NCI-H510A treated with DMSO at 0.1 percent for 48 hours (cell line): ENCODE data around the gene TECR.
A peak's percentile ranks its signal among the peaks of the same experiment; 100 is the strongest.
"Not testable (repeated sequence)": the region's sequence is repeated elsewhere in the genome, so short reads cannot be mapped to it uniquely, and the experiment has no call there.

Experiments
- DNase-seq: peaks from one replicate; lab custom pipeline; 2025; lab: John Stamatoyannopoulos, UW

The TECR gene

DNA sequence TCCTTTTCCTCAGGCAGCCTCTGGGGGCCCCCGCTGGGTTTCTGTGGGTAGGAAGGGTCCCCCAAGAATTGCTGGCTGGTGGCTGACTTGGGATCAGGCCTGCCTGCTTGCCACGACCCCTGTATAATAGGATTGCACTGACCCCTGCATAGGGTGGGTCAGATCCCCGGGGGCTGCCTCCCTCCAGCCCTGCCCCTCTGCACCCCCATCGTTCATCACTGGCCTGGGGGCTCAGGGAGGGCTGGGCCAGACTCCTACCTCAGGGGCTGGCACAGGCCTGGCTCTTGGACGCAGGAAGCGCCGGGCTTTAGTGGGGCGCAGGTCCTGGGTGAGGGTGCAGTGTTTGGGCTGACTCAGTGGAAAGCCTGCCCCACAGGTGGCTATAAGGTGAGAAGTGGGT, 31.9 kb downstream of the TECR start:
- DNase-seq = no peak

DNA sequence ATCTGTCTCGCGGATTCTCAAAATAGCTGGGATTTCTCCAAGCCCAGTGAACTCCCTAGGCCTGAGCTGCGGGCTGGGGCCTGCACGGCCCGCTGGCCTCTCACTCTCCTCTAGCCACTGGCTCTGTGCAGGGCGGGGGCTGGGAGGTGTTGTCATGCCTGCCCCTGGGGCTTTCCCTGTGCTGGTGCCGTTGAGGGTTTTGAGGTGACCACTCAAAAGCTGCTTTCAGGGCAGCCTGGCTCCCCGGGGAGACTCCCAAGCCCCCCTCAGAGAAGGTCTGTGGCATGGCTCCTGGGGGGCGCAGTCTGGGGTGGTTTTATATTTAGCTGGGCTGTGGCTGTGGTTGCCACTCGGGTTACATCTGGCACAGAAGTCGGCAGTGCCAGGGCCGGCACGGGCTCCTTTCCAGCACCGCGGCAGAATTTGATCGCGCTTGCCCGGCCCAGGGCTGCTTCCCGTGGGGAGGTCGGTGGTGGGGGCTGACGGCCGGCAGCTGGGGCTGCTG, 32.5 kb downstream of the TECR start:
- no peak for DNase-seq

DNA sequence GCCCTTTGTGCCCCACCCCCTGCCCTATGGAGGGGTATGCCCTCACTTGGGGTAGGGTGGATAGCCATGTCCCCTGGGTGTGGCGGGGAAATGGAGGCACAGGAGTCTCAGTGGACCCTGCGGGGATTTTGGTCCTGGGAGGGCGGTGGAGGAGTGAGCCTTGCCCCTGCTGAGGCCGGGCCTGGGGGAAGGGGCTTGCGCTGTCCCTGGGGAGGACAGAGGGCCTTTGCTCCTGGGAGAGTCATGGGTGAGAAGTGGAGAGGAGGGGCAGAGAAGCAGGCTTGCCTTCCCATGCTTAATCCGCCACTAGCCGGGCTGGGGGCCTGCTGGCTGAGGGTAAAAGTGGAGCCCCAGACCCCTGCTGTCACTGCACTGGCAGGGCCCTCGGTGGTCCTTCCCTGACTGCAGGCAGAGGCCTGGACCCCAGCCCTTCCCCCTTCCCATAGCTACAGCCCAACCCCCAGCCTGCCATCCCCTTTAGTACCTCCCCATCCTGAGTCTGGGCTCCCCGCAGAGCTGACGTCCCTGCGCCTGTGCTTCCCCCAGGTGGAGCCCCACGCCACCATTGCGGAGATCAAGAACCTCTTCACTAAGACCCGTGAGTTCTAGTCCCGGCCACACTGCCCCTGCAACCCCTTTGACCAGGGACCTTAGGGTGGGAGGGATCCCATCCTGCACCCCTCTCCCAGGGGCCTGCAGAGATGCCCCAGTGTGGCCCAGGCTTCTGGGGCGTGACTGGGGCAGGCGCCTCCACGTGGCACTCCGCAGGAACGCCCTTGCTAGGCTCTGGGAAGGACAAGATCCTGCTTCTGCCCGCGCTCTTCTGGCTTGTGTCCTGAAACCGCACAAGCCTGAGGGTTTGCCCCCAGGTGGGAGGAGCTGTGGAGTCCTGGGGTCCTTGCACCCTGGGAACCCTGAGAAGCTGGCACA, 33.5 kb downstream of the TECR start:
- no peak for DNase-seq

DNA sequence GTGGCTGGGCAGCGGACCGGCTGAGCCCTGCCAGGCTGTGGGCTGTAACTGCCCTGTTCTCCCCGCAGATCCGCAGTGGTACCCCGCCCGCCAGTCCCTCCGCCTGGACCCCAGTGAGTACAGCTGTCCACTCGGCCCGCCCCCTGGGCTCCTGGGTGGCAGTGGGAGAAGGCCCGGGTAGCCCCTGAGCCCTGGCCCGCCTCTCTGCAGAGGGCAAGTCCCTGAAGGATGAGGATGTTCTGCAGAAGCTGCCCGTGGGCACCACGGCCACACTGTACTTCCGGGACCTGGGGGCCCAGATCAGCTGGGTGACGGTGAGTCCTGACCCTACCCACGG, 34.2 kb downstream of the TECR start:
- DNase-seq = no peak

DNA sequence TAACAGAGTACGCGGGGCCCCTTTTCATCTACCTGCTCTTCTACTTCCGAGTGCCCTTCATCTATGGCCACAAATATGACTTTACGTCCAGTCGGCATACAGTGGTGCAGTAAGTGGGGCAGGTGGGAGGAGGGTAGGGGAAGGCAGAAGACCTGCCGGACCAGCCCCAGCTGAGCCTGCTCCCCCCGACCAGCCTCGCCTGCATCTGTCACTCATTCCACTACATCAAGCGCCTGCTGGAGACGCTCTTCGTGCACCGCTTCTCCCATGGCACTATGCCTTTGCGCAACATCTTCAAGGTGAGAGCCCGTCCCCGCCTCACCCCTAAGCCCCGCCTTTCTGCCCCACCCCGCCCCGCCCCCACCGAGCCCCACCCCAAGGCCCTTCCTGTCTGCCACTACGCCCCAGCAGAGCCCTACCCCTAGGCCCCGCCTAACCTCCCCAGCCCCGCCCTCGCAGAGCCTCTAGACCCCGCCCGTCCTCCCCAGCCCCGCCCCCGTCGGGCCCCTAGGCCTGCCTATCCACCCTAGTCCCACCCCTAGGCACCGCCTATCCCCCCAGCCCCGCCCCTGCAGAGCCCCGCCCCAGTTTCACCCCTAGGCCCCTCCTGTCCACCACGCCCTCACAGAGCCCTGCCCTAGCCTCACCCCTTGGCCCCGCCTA, 34.7 kb downstream of the TECR start:
- DNase-seq = no peak

DNA sequence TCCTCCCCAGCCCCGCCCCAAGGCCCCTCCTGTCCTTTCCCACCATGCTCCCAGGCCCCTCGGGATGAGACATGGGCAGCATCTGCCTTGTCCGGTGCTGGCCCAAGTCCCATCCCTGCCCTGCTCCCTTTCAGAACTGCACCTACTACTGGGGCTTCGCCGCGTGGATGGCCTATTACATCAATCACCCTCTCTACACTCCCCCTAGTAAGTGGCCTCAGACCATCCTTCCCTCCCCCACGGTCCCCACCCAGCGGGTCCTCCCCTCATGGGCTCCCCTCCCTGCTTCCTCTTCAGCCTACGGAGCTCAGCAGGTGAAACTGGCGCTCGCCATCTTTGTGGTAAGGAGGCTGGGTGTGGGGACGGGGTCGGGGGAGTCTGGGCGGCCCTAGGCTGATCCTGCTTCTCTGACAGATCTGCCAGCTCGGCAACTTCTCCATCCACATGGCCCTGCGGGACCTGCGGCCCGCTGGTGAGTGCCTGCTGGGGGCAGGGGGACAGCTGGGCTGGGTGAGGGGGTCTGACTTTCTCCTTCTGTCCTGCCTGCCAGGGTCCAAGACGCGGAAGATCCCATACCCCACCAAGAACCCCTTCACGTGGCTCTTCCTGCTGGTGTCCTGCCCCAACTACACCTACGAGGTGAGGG, 35.4 kb downstream of the TECR start:
- DNase-seq = not testable (repeated sequence)

DNA sequence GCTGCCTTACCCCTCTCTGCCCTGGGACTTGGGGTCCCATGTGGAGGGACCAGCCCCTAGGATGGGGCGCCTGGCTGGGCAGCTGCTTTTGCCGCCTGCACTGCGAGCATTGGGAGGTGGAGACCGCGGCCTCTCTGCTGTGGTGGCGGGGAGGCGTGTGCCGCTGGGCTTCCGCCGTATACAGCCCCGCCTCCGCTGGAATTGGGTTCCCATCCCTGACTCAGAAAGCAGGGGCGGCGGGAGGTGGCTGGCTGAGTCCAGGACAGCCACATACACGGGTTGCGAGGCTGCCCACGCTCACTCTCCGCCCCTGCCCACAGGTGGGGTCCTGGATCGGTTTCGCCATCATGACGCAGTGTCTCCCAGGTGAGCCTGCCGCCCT, 35.9 kb downstream of the TECR start:
- no peak for DNase-seq

DNA sequence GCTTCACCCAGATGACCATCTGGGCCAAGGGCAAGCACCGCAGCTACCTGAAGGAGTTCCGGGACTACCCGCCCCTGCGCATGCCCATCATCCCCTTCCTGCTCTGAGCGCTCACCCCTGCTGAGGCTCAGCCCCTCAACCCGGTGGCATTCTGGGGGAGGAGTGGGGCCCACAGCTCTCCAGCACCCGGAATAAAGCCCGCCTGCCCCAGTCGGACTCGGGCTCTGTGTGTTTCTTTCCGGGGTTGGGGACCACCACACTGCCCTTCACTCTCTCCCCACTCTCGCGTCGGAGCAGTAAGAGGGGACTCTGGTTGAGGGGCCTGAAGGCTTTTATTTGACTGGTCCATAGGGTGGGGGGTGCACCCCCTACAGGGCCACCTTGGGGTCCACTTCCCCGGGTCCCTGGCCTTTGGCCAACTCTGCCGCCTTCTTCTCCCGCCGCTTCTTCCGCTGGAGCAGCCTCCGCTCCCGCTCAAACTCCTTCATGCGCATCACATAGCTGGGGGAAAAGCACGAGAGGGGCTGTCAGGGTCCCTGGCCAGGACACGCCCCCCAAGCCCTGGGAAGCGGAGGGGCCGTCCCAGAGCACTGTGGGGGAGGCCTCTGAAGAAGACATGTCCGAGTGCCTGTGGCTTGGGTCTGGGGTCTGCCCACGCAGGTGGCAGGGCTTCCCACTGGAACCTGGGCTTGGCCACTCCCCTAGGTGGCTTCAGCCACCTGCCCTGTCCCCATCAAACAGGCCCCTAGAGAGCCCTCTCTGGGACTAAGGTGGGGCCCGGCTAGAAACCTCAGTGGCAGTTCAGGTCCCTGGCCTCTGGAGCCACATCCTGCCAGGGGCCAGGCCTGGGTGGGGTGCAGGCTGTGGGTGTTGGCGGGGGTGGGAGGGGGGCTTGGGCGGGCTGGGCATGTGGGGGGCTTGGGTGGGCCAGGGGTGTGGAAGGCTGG, 36.6 kb downstream of the TECR start:
- DNase-seq = no peak

DNA sequence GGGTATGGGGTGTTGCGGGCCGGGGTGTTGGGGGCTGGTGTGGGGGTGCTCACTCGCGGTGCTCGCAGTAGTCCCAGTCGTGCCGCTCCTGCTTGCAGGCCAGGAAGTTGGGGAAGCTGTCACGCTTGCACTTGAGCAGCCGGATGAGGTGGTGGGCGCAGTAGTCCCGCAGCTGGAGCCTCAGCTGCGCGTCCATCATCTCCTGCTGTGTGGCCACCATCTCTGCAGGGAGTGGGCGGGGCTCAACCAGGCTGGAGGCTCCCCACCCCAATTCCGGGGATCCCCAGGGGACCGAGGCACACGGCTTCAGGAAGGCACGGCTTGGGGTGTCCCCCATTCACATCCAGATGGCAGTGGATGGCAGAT, 37.3 kb downstream of the TECR start:
- no peak for DNase-seq

DNA sequence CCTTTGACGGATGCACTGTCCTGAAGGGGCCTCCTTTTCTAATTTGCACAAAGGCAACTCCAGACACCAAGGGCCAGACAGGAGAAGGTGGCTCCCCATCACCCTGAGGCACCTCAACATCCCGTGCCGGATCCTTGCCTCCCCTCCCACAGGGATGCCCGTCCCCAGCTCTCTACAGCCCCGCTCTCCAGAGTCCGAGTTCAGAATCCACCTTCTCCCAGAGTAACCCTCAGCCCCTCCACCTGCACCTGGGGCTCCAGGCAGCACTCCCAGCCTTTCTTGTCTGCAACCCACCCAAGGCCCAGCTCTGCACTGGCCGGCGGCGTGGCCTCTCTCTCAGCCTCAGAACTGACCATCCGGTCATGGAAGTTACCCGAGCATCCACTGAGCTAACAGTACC, 37.7 kb downstream of the TECR start:
- no peak for DNase-seq

DNA sequence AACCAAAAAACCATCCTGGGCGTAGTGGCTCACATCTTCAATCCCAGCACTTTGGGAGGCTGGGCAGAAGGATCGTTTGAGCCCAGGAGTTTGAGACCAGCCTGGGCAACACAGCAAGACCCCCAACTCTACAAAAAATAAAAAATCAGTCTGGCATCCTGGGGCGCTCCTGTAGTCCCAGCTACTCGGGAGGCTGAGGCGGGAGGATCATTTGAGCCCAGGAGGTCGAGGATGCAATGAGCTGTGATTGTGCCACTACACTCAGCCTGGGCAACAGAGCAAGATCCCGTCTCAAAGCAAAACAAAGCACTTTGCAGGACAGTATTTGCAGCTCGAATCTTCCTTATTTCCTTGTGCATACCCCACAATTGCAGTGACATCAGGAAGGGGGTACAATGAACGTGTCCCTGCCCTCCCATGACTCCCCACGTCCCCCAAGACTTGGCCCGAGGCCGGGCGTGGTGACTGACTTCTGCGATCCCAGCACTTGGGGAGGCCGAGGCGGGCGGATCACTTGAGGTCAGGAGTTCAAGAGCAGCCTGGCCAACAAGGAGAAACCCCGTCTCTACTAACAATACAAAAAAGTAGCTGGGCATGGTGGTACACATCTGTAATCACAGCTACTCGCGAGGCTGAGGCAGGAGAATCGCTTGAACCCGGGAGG, 41.6 kb downstream of the TECR start:
- no peak for DNase-seq

DNA sequence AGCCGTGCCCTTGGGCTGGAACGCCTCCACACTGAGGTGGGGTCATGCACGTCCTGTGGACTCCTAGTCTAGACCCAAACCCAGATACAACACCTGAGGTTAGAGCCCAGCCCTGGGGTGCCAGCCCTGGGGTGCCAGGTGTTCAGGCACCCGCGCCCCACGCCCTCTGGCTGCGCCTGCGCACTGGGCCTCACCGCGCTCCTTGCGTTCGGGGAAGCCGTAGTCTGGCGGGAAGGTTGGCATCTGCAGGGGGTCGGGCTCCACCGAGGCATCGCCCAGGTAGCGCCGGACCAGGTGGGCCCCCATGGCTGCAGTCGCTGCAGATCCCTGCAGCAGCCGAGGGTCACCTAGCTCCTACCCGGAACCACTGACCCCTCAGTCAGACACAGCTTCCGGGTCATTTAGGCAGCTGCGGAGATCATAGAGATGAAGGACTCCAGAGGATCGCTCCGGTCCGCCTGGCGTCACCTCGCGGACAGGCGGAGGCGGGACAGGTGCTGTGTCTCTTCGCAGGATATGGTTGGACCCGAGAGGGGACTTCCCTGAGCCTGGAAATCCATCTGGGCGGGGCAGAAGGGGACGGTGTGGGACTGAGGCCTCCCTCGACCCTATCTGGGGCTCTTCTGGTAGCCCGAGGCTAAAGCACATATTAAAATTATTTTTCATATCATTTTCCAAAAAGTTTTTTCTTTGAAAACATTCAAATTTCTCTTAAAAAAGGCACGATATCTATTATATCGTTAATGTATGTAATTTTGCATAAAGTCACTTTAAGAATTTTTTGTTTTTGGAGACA, 42.5 kb downstream of the TECR start, which contains the start of gene NDUFB7:
TSS of gene NDUFB7 (minus strand) at position 372 of the 796 bp plus-strand sequence. CDS start at position 306, 66 bp downstream.
- DNase-seq = peak; percentile 92

DNA sequence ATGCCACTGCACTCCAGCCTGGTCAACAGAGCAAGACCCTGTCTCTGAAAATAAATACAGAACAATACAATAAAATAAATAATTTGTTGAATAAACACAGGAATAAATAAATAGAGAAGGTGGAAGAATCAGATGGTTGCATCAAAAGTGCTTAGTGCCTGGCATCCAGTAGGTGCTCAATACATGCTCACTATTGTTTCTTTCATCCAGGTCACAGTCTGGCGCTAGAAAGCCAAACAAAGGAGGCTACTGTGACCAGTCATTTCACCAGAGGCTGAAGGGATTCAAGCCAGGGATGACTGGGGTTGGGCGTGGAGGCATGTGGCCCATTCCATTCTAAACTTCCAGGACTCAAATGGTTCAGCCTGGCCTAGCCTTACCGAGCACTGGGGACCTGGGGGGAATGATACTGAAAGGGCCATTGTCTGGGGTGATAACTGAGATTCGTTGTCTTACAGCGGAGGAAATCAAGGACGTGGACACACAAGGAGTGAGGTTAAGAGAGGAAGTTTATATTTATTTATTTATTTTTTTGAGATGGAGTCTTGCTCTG, 46.1 kb downstream of the TECR start:
- no peak for DNase-seq

DNA sequence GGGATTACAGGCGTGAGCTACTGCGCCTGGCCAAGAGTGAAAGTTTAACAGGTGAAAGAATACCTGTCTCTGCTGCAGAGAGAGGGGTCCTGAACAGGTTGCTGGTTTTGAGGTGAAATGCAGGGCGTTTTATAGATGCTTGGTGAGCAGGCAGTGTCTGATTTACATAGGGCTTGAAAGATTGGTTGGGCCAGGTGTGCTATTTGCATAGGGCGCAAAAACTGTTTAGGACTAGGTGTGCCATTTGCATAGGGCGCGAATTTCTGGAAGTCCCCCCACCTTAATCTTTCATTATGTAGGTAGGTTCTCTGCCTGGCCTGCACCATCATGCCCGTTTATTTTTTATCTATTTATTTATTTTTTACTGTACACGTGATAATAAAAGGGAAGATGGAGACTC, 47.0 kb downstream of the TECR start:
- no peak for DNase-seq

DNA sequence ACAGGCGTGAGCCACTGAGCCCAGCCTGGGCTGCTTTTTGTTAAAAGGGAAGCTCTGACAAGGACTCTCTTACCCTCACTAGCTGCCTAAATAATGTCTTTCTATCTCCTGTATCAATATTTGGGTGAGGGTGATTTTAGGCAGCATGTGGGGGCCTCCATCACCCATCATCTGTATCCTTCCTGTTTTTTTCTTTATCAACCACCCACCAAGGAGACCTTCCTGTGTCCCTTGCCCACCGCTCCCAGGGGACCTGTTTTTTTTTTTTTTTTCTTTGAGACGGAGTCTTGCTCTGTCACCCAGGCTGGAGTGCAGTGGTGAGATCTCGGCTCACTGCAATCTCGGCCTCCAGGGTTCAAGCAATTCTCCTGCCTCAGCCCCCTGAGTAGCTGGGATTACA, 47.9 kb downstream of the TECR start:
- DNase-seq = no peak

DNA sequence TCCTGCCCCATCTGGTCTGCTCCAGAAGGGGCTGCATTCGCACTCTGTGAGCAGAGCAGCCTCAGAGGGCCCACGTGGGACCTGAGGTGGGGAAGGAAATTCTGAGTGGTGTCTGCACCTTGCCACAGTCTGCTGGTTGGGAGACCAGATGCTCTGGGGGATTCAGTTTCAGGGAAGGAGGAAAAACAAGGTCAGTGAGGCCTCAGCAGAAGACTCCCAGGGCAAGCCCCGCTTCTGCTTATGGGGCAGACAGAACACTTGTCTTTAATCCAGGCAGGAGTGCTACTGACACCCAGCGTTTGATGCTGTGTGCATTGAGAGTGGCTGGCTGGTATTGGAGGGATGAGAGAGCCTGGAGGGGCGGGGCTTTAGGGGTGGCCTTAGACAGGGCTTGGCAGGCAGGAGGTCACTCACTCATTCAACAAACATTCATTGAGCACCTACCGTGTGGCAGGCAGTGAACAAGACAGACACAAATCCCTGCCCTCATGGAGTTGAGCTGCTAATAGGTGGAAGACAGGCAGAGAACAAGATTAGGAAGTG, 48.6 kb downstream of the TECR start:
- DNase-seq = no peak

DNA sequence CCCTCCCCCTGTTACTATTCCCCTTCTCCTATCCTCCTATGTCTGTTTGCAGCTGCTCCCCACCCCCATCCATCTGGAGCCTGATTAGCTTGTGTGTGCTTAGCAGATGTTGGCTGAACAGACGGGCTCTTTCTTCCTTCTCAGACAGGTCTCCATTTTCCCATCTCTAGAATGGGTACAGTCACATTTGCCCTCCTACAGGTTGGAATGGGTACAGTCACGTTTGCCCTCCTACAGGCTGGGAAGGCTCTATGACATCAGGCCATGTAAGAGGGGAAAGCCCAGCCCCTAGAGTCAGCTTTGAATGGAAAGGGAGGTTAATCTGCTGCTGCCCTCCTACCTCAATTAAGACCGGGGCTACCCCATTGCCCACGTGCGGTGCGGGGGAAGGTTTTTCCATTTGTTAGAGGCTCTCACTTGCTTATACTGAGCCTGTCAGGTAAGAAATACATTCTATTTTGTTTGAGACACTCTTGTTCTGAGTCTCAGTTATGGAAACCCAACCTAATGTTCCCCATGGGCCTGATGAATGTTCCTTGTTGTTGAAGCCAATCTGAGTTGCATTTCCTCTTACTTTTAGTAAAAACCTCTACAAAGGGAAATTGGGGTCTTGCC, 51.3 kb downstream of the TECR start:
- DNase-seq = no peak

DNA sequence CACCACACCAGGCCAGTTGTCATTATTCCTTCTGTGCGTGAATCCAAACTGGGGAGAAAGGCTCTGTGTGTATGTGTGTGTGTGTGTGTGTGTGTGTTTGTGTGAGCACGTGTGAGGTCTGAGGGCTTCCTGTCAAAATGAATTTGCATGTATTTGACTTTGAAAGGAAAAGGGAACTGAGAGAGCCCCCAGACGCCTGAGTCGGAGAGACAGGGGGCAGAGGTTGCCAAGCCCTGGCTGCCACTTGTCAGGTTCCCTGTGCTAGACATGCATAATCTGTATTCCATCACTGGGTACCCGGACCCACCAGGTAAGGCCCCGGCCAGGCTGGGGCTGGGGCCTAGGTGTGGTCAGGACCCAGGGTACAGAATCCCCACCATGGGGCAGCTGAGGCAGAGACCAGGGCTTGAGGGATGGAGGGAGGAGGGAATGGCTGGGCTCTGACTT, 53.5 kb downstream of the TECR start, which contains the start of gene CLEC17A:
TSS of gene CLEC17A (plus strand) at position 191 of the 447 bp plus-strand sequence. CDS start at position 268, 77 bp downstream.
- DNase-seq = no peak

DNA sequence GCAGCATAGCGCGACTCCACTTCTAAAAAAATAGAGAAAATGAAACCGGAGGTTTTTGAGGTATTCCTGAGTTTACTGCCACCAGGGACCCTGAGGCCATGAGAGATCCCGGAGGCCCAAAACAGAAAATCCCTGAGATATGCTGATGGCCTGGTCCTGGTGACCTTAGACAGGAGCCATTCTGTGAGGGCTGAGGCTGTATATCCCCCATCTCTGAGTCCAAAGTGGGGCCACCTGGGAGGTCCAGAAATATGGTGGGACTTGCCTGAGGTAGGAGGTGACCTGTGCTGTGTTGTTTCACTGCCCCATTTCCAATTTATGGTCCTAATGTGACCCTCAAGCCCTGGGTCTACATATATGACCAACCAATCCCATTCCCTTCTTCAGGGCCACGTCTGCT, 55.0 kb downstream of the TECR start:
- not testable (repeated sequence) for DNase-seq
